Testis (tissue), 3 donors: ENCODE results near the gene LHX4. TPM values are rescaled to one million over a fixed set of nuclear protein-coding genes. Genes with fewer than 3 reads are reported as not detected.

ENCODE experiments used
- DNase-seq: peaks from one replicate; pipeline ENCODE4 v3.0.0-alpha.2; 2019
- H3K27ac ChIP-seq, 2 donors: fragments of 200-600 bp; sonication (generic); one replicate each; pipeline ENCODE4 v1.5.1; 2019
- H3K27me3 ChIP-seq: fragments of 200-600 bp; sonication (generic); one replicate; pipeline ENCODE4 v1.5.1; 2019
- H3K36me3 ChIP-seq: fragments of 200-600 bp; sonication (generic); one replicate; pipeline ENCODE4 v1.5.1; 2017; ENCODE audit warnings: low read depth; ENCODE audit errors: missing control alignments
- H3K4me1 ChIP-seq: fragments of 200-600 bp; sonication (generic); one replicate; pipeline ENCODE4 v1.5.1; 2019
- H3K4me3 ChIP-seq, 2 donors: fragments of 200-600 bp; sonication (generic); one replicate each; pipeline ENCODE4 v1.5.1; 2017 to 2019
- H3K9me3 ChIP-seq: fragments of 200-600 bp; sonication (generic); one replicate; pipeline ENCODE4 v1.5.1; 2017
- POLR2A ChIP-seq: fragments of 450-650 bp; IDR thresholded peaks from one replicate; pipeline ENCODE4 v1.6.1; 2017; ENCODE audit warnings: antibody characterized with exemption, mild to moderate bottlenecking, moderate library complexity
- WGBS, 2 donors: methylation state at CpG; one replicate each; pipeline ENCODE4 v1.1.5; 2018; 5-methylcytosine and 5-hydroxymethylcytosine counted together
- intact Hi-C: fragments of 100-400 bp; cut with DNase I; formaldehyde crosslinking; loops from one replicate; pipeline ENCODE4 v1.15.1; 2023; ENCODE audit warnings: low total_unique reads
- polyA plus RNA-seq: library from polyadenylated mRNA; stranded (reverse); fragments of 350-450 nt; fragmentation: Illumina TruSeq; extraction: RNeasy Lipid Tissue Mini Kit (QIAGEN cat#74804); gene quantifications from one replicate; pipeline ENCODE4 v1.2.3, GENCODE V29; 2014; ENCODE audit warnings: low read depth, low replicate concordance; ENCODE audit not compliant: insufficient read depth
- total RNA-seq, 2 donors: library from RNA; depleted of rRNA; stranded (reverse); fragments of >200 nt; gene quantifications; one replicate each; pipeline ENCODE4 v1.2.3, GENCODE V29; 2016
- TF ChIP-seq, protein P1 (sequence below), 3 experiments: fragments of 450-650 bp in 2 of 3; fragments of 200-600 bp in 1 of 3; sonication (generic) in 1 of 3; IDR thresholded peaks; one replicate each; pipeline ENCODE4 v1.5.1; 2016 to 2019; ENCODE audit warnings: antibody characterized with exemption in 3 of 3, mild to moderate bottlenecking in 2 of 3, moderate library complexity in 1 of 3

LHX4 gene
- total and polyA plus RNA-seq, 3 donors from 2014 or later = 0.63 to 5.2 (median 1.3) TPM

DNA sequence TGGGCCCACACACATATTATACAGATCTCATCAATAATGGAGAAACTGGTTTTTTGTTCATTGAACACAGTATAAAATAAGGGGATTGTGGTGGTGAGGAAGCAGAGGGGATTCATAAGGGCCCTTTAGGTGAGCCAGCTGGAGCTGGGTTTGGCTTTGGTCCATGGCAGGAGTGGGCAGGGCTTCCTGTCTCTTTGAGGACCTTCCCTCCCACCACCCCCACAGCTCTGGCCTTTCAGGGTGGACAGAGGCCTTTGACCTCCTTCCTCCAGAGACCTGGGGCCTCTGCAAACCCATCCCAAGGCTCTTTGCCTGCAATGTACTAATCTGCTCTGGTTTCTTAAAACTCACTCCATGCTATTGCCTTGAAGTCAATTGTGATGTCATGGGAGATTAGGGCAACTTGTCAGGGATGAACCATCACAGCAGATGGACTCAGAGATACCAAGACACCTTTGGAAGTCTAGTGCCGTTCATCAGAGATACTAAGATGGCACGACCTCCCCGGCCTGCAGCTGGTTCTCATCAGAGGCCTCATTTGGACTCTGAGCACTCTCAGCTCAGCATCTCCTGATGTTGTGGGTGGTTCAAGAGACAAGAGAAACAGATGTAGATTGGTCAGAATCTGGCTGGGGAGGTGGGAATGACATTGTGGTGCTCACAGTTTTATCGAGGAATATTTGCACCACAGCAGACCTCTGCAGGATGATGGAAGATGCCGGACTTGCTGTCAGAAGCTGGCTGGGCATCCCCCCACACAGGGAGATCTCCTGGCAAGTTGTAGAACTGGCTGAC is 37.9 kb downstream of the LHX4 start:
- Histone ChIP-seq H3K27ac (no peak overlapping the region), H3K27me3 (no peaks in the 10 kb centered on the region), H3K4me1 (no peaks in the 10 kb centered on the region), H3K36me3 (no peaks in the 10 kb centered on the region), H3K9me3 (no peaks in the 10 kb centered on the region), H3K4me3 (no peak overlapping the region)
- DNase-seq = no peak
- WGBS, 2 donors = 60 to 68% methylated on average over 5 of the region's 5 CpGs
- no peak for TF ChIP-seq POLR2A
- TF ChIP-seq, protein P1, sequence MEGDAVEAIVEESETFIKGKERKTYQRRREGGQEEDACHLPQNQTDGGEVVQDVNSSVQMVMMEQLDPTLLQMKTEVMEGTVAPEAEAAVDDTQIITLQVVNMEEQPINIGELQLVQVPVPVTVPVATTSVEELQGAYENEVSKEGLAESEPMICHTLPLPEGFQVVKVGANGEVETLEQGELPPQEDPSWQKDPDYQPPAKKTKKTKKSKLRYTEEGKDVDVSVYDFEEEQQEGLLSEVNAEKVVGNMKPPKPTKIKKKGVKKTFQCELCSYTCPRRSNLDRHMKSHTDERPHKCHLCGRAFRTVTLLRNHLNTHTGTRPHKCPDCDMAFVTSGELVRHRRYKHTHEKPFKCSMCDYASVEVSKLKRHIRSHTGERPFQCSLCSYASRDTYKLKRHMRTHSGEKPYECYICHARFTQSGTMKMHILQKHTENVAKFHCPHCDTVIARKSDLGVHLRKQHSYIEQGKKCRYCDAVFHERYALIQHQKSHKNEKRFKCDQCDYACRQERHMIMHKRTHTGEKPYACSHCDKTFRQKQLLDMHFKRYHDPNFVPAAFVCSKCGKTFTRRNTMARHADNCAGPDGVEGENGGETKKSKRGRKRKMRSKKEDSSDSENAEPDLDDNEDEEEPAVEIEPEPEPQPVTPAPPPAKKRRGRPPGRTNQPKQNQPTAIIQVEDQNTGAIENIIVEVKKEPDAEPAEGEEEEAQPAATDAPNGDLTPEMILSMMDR (IDR thresholded peaks at IDR 0.05) = no peak
- intact Hi-C loops = no loop called here

DNA sequence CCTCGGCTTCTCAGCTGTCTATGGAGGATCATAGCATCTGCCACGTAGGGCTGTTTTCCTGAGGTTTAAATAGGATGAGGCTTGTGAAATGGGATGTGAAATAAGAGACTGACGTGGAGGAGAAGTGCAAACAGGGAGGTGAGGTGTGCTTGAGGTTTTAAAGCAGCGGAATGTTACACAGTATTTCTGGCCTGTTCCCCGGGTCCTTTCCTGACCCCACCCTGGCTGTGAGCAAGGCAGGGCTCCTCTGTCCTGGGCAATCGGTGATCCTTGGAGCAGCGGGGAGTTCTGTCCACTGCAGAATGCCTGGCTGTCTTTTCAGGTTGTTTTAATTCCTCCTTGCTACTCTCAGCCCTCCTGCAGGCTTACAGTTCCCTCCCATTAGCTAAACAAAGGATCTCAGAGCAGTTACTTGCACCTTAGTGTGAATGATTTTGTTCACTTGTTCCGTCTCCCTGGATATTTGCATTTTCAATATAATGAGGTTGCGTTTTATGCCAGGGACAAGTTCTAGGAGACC is 38.6 kb downstream of the LHX4 start:
- intact Hi-C loops = no loop called here
- no peaks in the 10 kb centered on the region for H3K9me3 ChIP-seq
- TF ChIP-seq, protein P1 (IDR thresholded peaks at IDR 0.05) = no peak
- TF ChIP-seq POLR2A = no peak
- 65 to 71% methylated on average over 9 of the region's 9 CpGs for WGBS, 2 donors
- no peak overlapping the region for H3K27ac ChIP-seq
- H3K27me3 ChIP-seq = no peaks in the 10 kb centered on the region
- no peaks in the 10 kb centered on the region for H3K36me3 ChIP-seq
- no peak for DNase-seq
- no peaks in the 10 kb centered on the region for H3K4me1 ChIP-seq
- H3K4me3 ChIP-seq = no peak overlapping the region

DNA sequence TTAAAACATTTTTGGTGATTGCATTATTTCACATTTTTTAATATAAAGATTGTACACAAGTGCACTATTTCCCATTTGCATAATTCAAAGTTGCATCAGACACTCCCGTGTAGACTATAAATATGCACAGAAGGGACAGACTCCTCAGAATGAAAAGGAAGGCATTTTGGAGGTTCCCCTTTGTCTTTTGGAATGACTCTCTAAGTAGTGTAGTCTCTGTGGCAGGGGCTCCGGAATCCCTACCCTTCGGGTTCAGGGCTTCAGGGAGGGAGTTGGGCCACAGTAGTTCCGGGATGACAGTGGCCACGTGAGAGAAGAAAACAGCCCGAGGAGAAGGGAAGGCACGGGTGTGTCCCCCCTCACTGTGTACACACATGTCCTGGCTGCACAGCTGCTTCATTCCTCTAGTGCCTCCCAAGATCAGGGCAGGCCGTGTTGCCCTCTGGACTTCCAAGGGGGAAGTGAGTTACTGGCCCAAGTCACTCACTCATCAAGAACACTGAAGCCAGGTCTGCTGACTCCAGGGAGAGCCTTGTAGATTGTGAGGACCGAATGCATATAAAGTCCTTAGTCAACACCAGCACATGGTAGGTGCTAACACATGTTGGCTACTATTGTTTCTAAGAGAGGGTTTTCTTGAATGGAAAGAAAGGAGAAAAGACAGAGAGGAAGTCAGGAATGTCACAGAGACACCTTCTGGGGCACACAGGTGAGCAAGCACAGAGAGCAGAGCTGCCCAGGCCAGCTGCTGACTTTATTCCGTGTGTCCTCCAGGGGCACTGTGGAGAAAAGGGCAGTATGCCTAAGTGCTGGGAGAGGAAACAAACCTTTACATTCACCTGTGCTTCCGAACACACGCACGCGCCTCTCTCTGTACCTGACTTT is 39.8 kb downstream of the LHX4 start:
- no peaks in the 10 kb centered on the region for H3K36me3 ChIP-seq
- WGBS, 2 donors = 84 to 87% methylated on average over 14 of the region's 14 CpGs
- H3K4me1 ChIP-seq = no peaks in the 10 kb centered on the region
- no peak overlapping the region for H3K4me3 ChIP-seq
- H3K9me3 ChIP-seq = no peaks in the 10 kb centered on the region
- H3K27me3 ChIP-seq = no peaks in the 10 kb centered on the region
- no peak overlapping the region for H3K27ac ChIP-seq
- intact Hi-C loops = no loop called here
- DNase-seq = no peak
- TF ChIP-seq POLR2A = no peak
- TF ChIP-seq, protein P1 (IDR thresholded peaks at IDR 0.05) = no peak

DNA sequence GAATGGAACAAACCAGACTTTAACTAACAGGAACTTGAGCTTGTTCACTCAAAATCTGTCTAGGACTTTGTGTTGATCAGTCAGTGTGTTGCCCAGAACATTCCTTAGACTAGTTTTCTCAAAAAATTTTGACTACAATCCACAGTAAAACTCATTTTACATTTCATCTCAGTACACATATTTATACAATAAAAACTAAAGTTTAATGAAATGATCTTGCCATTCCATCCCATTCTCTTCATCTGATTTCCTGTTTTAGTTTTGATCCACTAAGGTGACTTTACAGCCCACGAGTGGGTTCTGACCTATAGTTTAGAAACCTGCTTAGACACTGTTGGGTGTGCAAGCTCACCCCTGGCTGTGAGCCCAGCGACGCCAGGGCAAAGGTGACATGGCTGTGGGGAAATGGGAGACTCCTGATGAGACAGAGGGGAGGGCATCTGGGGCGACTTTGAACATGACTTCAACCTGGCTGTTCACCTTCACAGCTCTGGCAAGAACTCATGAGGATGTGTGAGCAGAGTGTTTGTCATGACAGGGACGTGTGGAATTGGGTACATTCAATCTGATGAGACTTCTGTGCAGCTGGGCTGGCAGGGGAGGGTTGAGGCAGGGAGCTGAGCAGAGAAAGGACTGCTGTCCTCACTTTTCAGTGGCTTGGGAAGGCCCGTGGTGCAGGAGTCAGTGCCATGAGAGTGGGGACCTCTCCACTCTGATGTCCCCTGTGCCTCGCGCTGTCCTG is 40.6 kb downstream of the LHX4 start:
- Histone ChIP-seq H3K9me3 (no peaks in the 10 kb centered on the region), H3K4me1 (no peaks in the 10 kb centered on the region), H3K36me3 (no peaks in the 10 kb centered on the region), H3K4me3 (no peak overlapping the region), H3K27me3 (no peaks in the 10 kb centered on the region), H3K27ac (no peak overlapping the region)
- 69 to 85% methylated on average over 8 of the region's 8 CpGs for WGBS, 2 donors
- TF ChIP-seq, protein P1 (IDR thresholded peaks at IDR 0.05) = no peak
- TF ChIP-seq POLR2A = no peak
- no peak for DNase-seq
- intact Hi-C loops = no loop called here
